Measurements from ENCODE around the gene GALC. TPM values are rescaled to one million over a fixed set of nuclear protein-coding genes. Genes with fewer than 3 reads are reported as not detected.

GALC gene
- total and polyA plus RNA-seq, 7 donors = 3.0 to 22.8 (median 11.3) TPM

DNA sequence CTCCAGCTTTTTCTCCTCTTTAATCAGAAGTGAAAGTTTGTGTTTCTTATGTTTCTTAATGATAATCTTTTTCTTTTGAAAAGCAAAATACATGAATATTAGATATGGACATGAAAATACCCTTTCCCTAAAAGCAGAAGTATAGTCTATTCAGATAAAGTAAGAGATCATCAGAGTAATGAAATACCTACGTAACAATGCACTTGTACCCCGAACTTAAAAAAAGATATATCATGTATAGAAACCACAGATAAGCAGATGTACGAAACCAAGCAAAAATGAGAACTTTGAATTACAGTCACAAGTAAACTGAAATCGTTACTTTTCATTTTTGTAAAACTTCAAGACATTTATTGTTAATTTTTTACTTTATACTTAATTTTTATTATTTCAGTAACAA is 10.4 kb upstream of the GALC start:
- Histone ChIP-seq H3K27me3 (no peaks in the 10 kb centered on the region), H3K27ac (no peak overlapping the region), H3K4me3 (no peak overlapping the region), H3K36me3 (no peaks in the 10 kb centered on the region), H3K4me1 (no peaks in the 10 kb centered on the region), H3K9me3 (no peaks in the 10 kb centered on the region)
- no peak for DNase-seq
- WGBS, 2 donors = 60 to 89% methylated on average over 4 of the region's 4 CpGs
- TF ChIP-seq POLR2A (IDR thresholded peaks at IDR 0.05) (no peak), EP300 (IDR thresholded peaks at IDR 0.05) (no peak)
- intact Hi-C loops (cut with DNase I) = no loop called here

DNA sequence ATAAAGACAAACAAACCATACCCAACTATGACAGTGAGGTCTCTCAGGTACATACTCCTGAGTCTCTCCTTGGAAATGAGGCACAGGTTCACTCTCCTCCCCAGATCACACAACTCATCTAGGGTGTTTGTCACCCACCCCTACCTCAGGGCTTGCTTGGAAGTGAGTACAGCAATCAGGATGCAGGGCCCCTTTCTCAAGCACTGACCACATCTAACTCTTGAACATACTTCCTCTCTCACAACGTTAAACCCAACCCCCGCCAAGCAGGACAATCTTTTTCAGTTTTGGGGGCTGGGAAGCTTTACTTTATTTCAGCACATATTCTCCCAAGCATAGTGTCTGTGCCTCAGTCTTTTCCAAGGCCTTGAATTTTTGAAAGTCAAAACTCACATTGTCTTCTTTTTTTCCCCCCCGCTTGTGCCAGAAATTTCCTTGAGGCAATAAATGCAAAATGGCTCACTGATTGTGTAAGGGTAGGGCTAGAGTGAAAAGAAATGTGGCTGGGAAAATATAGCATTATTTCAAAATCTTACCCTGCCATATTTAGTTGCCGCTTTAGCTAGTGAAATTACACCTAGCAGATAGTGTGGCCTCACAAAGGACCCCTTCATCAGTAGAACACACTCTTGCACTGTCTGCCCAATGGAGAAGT is 9.6 kb upstream of the GALC start:
- no peak for DNase-seq
- Histone ChIP-seq H3K4me3 (no peak overlapping the region), H3K27ac (no peak overlapping the region), H3K36me3 (no peaks in the 10 kb centered on the region), H3K9me3 (no peaks in the 10 kb centered on the region), H3K4me1 (no peaks in the 10 kb centered on the region), H3K27me3 (no peaks in the 10 kb centered on the region)
- WGBS, 2 donors = 70 to 90% methylated on average over 4 of the region's 4 CpGs
- intact Hi-C loops (cut with DNase I) = no loop called here
- TF ChIP-seq EP300 (IDR thresholded peaks at IDR 0.05) (no peak), POLR2AphosphoS5 (IDR thresholded peaks at IDR 0.05) (no peak)

DNA sequence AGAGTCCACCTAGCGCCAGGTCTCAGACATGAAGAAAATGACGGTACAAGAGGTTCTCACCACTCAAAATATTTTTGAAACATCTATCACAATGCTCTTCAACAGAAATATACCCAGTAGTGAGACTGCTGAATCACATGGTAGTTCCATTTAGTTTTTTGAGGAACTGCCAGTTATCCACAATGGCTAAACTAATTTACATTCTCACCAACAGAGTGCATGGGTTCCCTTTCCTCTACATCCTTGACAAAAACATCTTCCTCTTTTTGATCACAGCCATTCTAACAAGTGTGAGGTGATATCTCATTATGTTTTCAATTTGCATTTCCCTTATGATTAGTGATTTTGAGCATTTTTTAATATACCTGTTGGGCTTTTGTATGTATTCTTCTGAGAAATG is 6.3 kb upstream of the GALC start:
- no peaks in the 10 kb centered on the region for H3K4me1 ChIP-seq
- H3K36me3 ChIP-seq = no peaks in the 10 kb centered on the region
- H3K27me3 ChIP-seq = no peaks in the 10 kb centered on the region
- H3K4me3 ChIP-seq = no peak overlapping the region
- no peak overlapping the region for H3K27ac ChIP-seq
- intact Hi-C loops (cut with DNase I) = no loop called here
- H3K9me3 ChIP-seq = no peaks in the 10 kb centered on the region
- TF ChIP-seq POLR2A (IDR thresholded peaks at IDR 0.05) = no peak
- no peak for TF ChIP-seq EP300 (IDR thresholded peaks at IDR 0.05)
- TF ChIP-seq, protein P1, sequence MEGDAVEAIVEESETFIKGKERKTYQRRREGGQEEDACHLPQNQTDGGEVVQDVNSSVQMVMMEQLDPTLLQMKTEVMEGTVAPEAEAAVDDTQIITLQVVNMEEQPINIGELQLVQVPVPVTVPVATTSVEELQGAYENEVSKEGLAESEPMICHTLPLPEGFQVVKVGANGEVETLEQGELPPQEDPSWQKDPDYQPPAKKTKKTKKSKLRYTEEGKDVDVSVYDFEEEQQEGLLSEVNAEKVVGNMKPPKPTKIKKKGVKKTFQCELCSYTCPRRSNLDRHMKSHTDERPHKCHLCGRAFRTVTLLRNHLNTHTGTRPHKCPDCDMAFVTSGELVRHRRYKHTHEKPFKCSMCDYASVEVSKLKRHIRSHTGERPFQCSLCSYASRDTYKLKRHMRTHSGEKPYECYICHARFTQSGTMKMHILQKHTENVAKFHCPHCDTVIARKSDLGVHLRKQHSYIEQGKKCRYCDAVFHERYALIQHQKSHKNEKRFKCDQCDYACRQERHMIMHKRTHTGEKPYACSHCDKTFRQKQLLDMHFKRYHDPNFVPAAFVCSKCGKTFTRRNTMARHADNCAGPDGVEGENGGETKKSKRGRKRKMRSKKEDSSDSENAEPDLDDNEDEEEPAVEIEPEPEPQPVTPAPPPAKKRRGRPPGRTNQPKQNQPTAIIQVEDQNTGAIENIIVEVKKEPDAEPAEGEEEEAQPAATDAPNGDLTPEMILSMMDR (IDR thresholded peaks at IDR 0.05) = no peak
- no peak for TF ChIP-seq POLR2AphosphoS5 (IDR thresholded peaks at IDR 0.05)
- WGBS, 2 donors = 87 to 88% methylated on average over 2 of the region's 2 CpGs
- DNase-seq = no peak

DNA sequence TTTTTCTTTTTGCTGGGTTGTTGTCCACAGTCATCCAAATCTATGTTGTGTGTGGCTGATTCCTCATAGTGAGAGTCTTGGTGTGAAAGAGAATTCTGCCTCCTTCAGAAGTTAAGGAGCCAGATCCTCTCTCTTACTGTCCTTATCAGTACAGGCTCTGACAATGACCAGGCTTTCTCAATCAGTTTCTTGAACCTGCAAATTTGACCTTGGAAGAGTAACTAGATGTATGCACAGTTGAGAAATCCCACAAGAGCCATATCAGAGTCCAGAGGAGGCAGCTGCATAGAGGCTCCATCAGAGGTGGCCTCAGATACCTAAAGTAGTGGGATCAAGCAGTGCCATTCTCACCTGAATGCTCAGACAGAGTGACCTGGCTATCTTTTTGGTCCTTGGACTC is 5.5 kb upstream of the GALC start:
- TF ChIP-seq, protein P1 (IDR thresholded peaks at IDR 0.05) = no peak
- no peak for TF ChIP-seq POLR2A (IDR thresholded peaks at IDR 0.05)
- TF ChIP-seq POLR2AphosphoS5 (IDR thresholded peaks at IDR 0.05) = no peak
- TF ChIP-seq EP300 (IDR thresholded peaks at IDR 0.05) = no peak
- H3K9me3 ChIP-seq = no peaks in the 10 kb centered on the region
- peaks cover 0 to 6% (median under 1%) of the 10 kb centered on the region in 4 donors for H3K4me1 ChIP-seq
- no peak overlapping the region for H3K4me3 ChIP-seq
- no peak overlapping the region for H3K27ac ChIP-seq
- no peak for DNase-seq
- H3K27me3 ChIP-seq = no peaks in the 10 kb centered on the region
- no peaks in the 10 kb centered on the region for H3K36me3 ChIP-seq
- intact Hi-C loops (cut with DNase I) = no loop called here

DNA sequence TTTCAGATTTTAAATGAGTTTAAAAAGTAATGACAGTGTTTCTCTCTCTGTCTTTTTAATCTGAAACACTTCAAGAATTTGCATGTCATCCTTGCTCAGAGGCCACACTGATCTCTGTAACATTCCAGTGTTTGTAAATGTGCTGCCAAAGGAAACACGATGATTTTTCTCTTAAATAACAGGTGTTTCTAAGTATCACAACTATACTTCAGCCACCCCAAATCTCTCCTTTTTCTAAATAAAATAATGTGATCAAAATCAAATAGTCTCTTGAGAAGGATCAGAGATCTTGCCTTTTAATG is 3.3 kb upstream of the GALC start:
- TF ChIP-seq, protein P1 (IDR thresholded peaks at IDR 0.05) = no peak
- TF ChIP-seq POLR2AphosphoS5 (IDR thresholded peaks at IDR 0.05) (no peak), POLR2A (IDR thresholded peaks at IDR 0.05) (no peak), EP300 (IDR thresholded peaks at IDR 0.05) (no peak)
- 42 to 47% methylated on average over 1 of the region's 1 CpG for WGBS, 2 donors
- Histone ChIP-seq H3K27ac (no peak overlapping the region), H3K4me1 (peaks cover 0 to 17% (median 7%) of the 10 kb centered on the region in 4 donors), H3K9me3 (no peaks in the 10 kb centered on the region), H3K27me3 (no peaks in the 10 kb centered on the region), H3K4me3 (no peak overlapping the region), H3K36me3 (no peaks in the 10 kb centered on the region)
- no peak for DNase-seq
- intact Hi-C loops (cut with DNase I) = no loop called here

Data from sigmoid colon (tissue), 7 donors.